ENCODE results near the gene BBS9.

DNA sequence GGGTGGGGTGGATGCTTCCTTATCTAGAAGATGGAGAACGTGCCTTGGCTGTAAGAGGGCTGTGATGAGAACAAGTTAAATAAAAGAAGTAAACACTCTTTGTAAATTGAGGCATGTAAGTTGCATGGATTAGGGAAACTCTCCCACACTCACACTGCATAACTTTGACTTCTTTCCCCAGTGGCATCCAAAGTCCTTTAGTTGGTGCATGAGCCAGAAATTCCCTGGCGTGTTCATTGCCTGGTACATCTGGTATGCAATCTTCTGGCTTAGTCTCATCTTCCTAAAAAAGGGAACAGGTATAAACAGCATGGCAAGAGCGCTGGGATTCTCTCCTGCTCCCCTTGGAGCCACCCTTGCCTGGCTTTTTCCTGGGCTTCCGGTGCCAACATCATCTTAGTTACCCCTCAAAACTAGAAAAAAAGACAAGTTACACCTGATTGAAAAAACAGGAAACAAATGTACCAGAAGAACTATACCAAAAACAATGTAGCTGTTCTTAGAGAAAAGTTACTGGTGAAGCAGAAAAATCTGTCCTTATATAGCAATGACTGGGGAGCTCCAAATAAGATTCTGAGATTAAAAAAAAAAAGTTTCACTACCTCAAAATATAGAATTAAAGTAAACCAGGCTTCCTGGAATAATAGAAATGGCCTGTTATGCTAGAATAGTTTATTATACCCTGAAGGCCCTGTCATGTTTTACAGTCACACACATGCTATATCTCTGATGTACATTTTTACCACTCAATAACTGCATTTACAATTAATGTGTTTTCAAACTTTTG, 30.0 kb upstream of the BBS9 start:
- TF ChIP-seq CTCF (IDR thresholded peaks at IDR 0.05) (no peak), POLR2A (IDR thresholded peaks at IDR 0.05) (no peak)

Data from right lobe of liver (tissue), 4 donors.